A673 (cell line): ENCODE results near the gene HK1. TPM values are rescaled to one million over a fixed set of nuclear protein-coding genes. Genes with fewer than 3 reads are reported as not detected.

Experiments used
- BruUV-seq: library from RNA; stranded (reverse); fragments of 400-500 nt; replicated peaks from 2 replicates; lab custom pipeline; 2021; lab: Mats Ljungman, UMichigan
- CTCF ChIA-PET: fragments of 300-600 bp; sonication (Branson Sonifier 250); formaldehyde crosslinking; loops from one replicate; lab custom pipeline; 2022; ENCODE audit warnings: antibody characterized with exemption; lab: Charles Lee
- POLR2A ChIA-PET: fragments of 300-600 bp; sonication (Branson Sonifier 250); formaldehyde crosslinking; loops from one replicate; lab custom pipeline; 2022; ENCODE audit warnings: antibody characterized with exemption; ENCODE audit not compliant: low non-redundant PET; lab: Charles Lee
- DNase-seq: peaks from one replicate; pipeline ENCODE4 v3.0.0-alpha.2; 2015; ENCODE audit warnings: low spot score
- H3K27ac ChIP-seq: fragments of 200-600 bp; sonication (generic); 2 replicates; pipeline ENCODE4 v1.5.1; 2016; ENCODE audit warnings: mixed run types, low read depth, mild to moderate bottlenecking, mixed read lengths, antibody characterized with exemption, low read length; ENCODE audit not compliant: poor library complexity, severe bottlenecking
- H3K27me3 ChIP-seq: fragments of 200-600 bp; sonication (generic); replicated peaks from 2 replicates; pipeline ENCODE4 v1.6.1; 2017; ENCODE audit warnings: mixed run types, low read depth, mild to moderate bottlenecking, mixed read lengths, antibody characterized with exemption, low read length; ENCODE audit not compliant: insufficient read depth, poor library complexity
- H3K36me3 ChIP-seq: fragments of 200-600 bp; sonication (generic); 2 replicates; pipeline ENCODE4 v1.6.1; 2016; ENCODE audit warnings: mixed run types, mild to moderate bottlenecking, mixed read lengths, antibody characterized with exemption, low read length; ENCODE audit not compliant: insufficient read depth, poor library complexity, severe bottlenecking
- H3K4me1 ChIP-seq: fragments of 200-600 bp; sonication (generic); 2 replicates; pipeline ENCODE4 v1.6.1; 2017; ENCODE audit warnings: mixed run types, mild to moderate bottlenecking, mixed read lengths, antibody characterized with exemption, low read length; ENCODE audit not compliant: insufficient read depth, poor library complexity, severe bottlenecking
- H3K4me3 ChIP-seq: fragments of 200-600 bp; sonication (generic); 2 replicates; pipeline ENCODE4 v1.5.1; 2016; ENCODE audit warnings: low read depth, mixed run types, mild to moderate bottlenecking, mixed read lengths, low read length; ENCODE audit not compliant: poor library complexity, severe bottlenecking
- H3K9me3 ChIP-seq: fragments of 200-600 bp; sonication (generic); 2 replicates; pipeline ENCODE4 v1.6.1; 2016; ENCODE audit warnings: mixed run types, low read depth, mild to moderate bottlenecking, mixed read lengths, antibody characterized with exemption, low read length; ENCODE audit not compliant: poor library complexity, severe bottlenecking
- EZH2 ChIP-seq: fragments of 200-600 bp; sonication (generic); IDR thresholded peaks from 2 replicates; pipeline ENCODE4 v1.6.1; 2017; ENCODE audit warnings: borderline replicate concordance, low read depth, mild to moderate bottlenecking, mixed read lengths, antibody characterized with exemption, low read length; ENCODE audit not compliant: poor library complexity, severe bottlenecking
- intact Hi-C: fragments of 100-400 bp; cut with micrococcal nuclease; formaldehyde crosslinking; loops from one replicate; pipeline ENCODE4 v1.10.0; 2022; ENCODE audit not compliant: unreplicated experiment
- total RNA-seq: library from RNA; stranded (reverse); gene quantifications from 2 replicates; pipeline ENCODE4 v1.2.3, GENCODE V29; 2021
- TF ChIP-seq, protein P1 (sequence below): fragments of 300-800, 200-600 bp; sonication (generic); conservative IDR thresholded peaks from 2 replicates; pipeline ENCODE4 v1.5.1; 2017; ENCODE audit warnings: low read depth, mild to moderate bottlenecking, antibody characterized with exemption, low read length, moderate library complexity, mixed read lengths

HK1 gene
- total RNA-seq, 1 experiment from 2014 or later: 107 TPM

DNA sequence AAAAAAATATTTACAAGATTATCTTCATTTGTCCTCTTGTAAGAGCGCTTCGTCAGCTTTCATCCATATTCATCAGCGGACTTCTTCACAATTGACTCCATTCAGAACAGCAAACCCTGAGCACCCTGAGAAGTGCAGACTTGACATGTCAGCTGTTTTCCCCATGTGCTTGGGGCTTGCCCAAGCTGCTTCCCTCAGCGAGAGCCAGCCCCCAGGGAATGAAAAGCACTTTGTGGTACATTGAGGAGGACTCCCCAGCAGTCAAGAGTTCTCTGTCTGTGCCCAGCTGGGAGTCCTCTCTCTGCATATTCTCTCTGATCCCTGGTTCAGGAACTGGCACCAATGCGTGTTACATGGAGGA is 35.5 kb upstream of the HK1 start:
- ChIA-PET POLR2A (no interaction called here), CTCF (interaction anchor here (0.5 kb wide), 1 partner anchor 174 kb away, joined by 3 read pairs; no protein-coding TSS in a partner anchor)
- peak; percentile 79 for DNase-seq

DNA sequence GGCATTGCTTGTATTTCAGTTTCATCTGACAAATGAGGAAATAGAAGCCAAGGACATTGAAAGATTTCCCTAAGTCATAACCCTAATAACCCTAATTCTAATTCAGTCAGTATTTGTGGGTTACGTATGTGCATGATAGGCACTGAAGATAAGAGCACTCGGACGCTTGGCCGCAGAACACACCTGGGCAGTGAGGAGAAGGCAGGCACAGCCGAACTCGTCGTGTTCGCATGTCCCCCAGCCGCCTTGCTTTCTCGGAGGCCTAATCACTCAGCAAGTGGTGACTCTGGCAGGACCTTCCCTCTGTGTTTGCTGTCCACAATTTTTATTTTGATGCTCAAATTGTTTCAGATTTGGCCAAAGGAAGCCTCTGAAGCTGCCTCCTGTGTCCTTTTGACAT is 34.5 kb upstream of the HK1 start:
- Histone ChIP-seq H3K4me1 (peaks cover 18% of the 10 kb centered on the region), H3K27ac (no peak overlapping the region), H3K36me3 (no peaks in the 10 kb centered on the region), H3K9me3 (no peaks in the 10 kb centered on the region), H3K4me3 (no peak overlapping the region), H3K27me3 (no peaks in the 10 kb centered on the region)
- ChIA-PET POLR2A (no interaction called here), CTCF (no interaction called here)
- intact Hi-C loops: no loop called here
- TF ChIP-seq, protein P1, sequence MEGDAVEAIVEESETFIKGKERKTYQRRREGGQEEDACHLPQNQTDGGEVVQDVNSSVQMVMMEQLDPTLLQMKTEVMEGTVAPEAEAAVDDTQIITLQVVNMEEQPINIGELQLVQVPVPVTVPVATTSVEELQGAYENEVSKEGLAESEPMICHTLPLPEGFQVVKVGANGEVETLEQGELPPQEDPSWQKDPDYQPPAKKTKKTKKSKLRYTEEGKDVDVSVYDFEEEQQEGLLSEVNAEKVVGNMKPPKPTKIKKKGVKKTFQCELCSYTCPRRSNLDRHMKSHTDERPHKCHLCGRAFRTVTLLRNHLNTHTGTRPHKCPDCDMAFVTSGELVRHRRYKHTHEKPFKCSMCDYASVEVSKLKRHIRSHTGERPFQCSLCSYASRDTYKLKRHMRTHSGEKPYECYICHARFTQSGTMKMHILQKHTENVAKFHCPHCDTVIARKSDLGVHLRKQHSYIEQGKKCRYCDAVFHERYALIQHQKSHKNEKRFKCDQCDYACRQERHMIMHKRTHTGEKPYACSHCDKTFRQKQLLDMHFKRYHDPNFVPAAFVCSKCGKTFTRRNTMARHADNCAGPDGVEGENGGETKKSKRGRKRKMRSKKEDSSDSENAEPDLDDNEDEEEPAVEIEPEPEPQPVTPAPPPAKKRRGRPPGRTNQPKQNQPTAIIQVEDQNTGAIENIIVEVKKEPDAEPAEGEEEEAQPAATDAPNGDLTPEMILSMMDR: no peak
- no peak for TF ChIP-seq EZH2
- no peak for DNase-seq
- no TSS peak for BruUV-seq

More for the DNA sequence above, 35.5 kb upstream of the HK1 start:
- Histone ChIP-seq H3K9me3 (no peaks in the 10 kb centered on the region), H3K4me3 (no peak overlapping the region), H3K4me1 (peaks cover 18% of the 10 kb centered on the region), H3K27ac (peak overlapping the region; percentile 20), H3K36me3 (no peaks in the 10 kb centered on the region), H3K27me3 (no peaks in the 10 kb centered on the region)
- TF ChIP-seq, protein P1: no peak
- TF ChIP-seq EZH2: no peak
- intact Hi-C loops: no loop called here
- no TSS peak for BruUV-seq

DNA sequence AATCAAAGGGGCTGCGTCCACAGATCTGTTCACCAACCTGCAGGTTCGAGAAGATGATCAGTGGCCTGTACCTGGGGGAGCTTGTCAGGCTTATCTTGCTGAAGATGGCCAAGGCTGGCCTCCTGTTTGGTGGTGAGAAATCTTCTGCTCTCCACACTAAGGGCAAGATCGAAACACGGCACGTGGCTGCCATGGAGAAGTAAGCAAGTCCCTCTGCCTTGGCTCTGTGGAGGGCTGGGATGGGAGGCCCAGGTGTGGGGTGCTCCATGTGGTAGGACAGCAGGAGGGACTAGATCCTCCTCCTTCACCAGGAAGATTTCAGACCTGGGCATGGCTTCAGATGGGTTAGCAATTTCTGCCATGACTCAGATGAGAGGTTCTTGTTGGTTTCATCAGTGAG is 32.3 kb upstream of the HK1 start:
- no peak for TF ChIP-seq EZH2
- TF ChIP-seq, protein P1: no peak
- no peaks in the 10 kb centered on the region for H3K36me3 ChIP-seq
- H3K27me3 ChIP-seq: no peaks in the 10 kb centered on the region
- no peak overlapping the region for H3K27ac ChIP-seq
- no peak overlapping the region for H3K4me3 ChIP-seq
- H3K9me3 ChIP-seq: no peaks in the 10 kb centered on the region
- CTCF ChIA-PET: no interaction called here
- DNase-seq: no peak
- H3K4me1 ChIP-seq: peaks cover 12% of the 10 kb centered on the region
- BruUV-seq: no TSS peak
- POLR2A ChIA-PET: no interaction called here
- intact Hi-C loops: no loop called here
